Femur (tissue), 1 donor: ENCODE measurements around the gene LHFPL6.

Source experiments
- DNase-seq: peaks from one replicate; pipeline ENCODE4 v3.0.0-alpha.2; 2017

LHFPL6 gene

DNA sequence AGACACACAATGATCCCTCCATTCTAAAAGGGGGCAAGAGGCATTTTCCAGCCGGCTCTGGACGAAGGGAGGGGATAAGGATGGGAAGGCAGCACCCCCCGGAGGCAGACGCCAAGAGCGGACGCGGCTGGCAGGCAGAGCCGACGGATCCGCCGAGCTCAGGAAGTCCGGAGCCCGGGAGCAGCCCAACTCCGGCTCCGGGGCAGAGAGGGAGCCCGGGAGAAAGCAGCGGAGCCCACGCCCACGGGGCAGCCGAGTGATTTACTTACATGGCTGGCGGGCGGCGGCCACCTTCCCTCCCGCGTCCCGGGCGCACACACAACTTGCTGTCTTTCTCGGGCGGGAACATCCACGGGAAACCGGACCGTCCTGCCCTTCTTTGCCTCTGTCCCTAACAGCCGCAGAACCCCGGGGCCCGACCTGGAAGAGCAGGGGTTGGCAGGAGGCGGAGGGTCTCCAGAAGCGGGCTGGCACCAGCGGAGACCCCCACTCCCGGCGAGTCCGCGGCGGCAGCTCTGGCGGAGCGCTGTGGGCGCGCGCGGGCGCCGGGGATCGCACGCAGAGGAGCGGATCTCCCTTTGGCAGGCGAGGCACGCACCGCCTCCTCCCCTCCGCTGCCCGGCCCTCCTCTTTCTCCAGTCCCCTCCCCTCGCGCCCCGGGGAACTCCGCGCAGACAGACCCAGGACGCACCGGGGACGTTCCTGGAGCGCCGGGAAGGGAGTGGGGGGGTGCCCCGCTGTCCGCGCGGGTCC lies at the start of gene LHFPL6:
Gene LHFPL6, minus strand, starts transcription at position 580 of the 753 bp plus-strand sequence.
- peak; percentile 91 for DNase-seq

GRCh38 chr13:39646122-39646521 lies 43.1 kb upstream of the LHFPL6 start:
- DNase-seq: no peak

DNA sequence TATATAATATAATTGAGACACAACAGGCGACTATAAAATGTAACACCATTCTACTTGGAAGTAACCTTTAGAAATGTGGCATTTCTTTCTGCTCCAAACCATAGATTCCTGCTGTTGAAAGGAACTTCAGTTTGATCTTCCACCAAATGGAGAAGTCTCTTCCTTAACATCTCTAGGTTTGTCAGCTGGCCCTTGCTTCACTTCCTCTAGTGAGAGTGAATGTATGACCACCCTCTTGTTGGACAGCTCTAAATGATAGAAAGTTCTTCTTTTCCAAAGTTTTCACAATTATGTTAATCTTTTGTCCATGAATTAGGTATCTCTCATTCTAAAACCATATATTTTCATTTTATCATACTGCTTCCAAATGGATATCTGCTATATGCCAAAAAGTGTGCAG lies 38.7 kb upstream of the LHFPL6 start:
- DNase-seq: no peak

GRCh38 chr13:39637890-39638289 lies 34.9 kb upstream of the LHFPL6 start:
- DNase-seq: no peak

GRCh38 chr13:39635564-39635963 lies 32.6 kb upstream of the LHFPL6 start:
- DNase-seq: no peak

DNA sequence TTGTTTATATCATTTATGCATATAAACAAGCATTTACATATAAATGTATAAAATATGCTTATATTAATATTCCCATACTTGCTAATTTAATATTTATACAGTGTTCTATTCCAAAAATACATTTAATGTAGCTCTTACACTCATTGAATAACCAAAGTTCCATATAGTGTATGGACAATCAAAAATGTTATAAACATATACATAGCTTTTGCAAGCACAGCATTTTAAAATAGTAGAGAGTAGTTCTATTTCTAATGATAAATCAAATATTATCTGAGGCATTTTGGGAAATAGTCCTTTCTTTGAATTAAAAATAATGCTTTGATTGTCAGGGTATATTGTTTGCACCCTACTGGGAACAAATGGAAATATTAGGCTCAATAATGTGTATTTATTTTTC lies 30.0 kb upstream of the LHFPL6 start:
- DNase-seq: no peak

DNA sequence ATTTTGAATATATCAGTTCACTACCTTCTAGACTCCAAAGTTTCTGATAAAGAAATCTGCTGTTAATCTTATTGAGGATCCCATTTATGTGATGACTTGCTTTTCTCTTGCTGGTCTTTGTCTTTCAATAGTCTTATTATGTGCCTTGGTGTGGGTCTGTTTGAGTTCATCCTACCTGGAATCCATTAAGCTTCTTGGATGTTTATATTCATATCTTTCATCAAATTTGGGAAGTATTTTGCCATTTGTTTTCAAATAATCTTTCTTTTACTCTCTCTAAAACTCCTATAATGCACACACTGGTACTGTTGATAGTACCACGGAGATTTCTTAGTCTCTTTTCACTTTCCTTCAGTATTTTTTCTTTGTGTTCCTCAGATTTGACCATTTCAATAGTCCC lies 28.3 kb upstream of the LHFPL6 start:
- DNase-seq: no peak

GRCh38 chr13:39623466-39623865 lies 20.5 kb upstream of the LHFPL6 start:
- DNase-seq: no peak

DNA sequence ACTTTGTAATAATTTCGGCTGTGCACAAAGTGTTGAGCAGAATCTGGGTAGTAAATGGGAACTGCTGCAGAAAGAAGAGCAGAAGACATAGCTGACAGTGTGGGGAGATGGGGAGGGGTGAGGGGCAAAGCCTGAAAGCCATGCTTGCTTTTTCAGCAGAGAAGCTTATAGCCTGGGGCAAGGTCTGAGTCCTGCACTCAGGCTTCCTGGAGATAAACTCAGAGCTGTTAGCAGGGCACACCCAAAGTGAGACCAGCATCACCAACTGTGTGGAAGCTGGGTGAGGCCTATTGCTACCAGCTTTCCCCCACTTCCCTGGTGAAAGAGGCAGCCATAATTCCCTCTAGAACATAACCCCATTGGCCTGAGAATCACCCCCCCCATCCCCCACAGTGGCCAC lies 15.6 kb upstream of the LHFPL6 start:
- no peak for DNase-seq

DNA sequence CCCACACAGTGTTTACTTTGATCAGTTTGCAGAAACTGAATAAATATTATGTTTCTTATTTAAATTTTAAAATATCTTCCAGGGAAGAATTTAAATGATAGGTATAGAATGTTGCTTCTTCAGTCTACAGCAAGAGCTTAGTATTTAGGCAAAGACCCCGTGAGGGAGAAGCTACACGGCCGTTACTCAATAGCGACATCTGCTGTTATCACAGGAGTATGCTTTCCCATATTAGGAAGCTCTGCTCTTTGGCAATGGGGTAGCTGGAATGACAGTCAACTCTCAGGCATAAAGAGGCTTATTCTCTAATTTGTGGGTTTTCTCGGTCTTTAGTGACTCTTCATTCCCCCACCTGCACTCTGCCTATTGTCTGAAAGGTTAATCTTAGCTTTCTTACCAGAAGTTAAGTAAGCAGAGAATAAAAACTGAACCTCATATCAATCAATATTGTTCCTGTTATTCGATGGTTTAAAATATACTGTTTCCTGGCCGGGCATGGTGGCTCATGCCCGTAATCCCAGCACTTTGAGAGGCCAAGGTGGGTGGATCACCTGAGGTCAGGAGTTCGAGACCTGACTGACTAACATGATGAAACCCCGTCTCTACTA lies 13.2 kb upstream of the LHFPL6 start:
- DNase-seq: peak; percentile 67

GRCh38 chr13:39612023-39612637 lies 9.1 kb upstream of the LHFPL6 start:
- peak; percentile 69 for DNase-seq

- DNase-seq: no peak
These were observed 4.9 kb upstream of the LHFPL6 start for GRCh38 chr13:39607876-39608275.

GRCh38 chr13:39605677-39606320 lies 2.8 kb upstream of the LHFPL6 start:
- no peak for DNase-seq

GRCh38 chr13:39604756-39605155 lies 1.8 kb upstream of the LHFPL6 start:
- DNase-seq: no peak

DNA sequence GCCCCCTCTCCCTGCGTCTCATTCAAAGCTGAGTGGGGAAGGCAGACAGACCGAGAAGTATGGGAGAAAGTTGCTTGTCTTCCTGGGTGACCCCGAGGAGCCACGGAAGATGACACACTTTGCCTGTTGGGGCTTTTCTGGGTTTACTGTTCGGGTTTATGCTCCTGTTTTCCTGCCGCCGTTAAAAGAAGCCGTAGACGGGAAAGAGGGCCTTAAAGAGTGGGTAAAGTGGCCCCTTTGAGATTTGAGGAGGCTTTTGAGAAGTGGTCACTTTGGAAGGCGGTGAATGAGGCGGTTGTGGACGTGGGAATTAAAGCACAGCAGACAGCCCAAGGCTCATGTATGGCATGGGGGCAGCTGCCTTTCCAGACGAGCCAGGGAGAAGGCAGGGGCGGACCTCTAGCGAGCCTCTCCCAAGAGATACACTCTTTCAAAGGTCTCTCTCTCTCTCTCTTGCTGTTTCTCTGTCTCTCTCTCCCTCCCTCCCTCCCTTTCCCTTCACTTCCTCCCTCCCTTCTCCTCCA lies 493 bp upstream of the LHFPL6 start:
- DNase-seq: peak; percentile 44

GRCh38 chr13:39602277-39602613 lies 748 bp downstream of the LHFPL6 start:
- no peak for DNase-seq

GRCh38 chr13:39601636-39602035 lies 1.4 kb downstream of the LHFPL6 start:
- DNase-seq: no peak

DNA sequence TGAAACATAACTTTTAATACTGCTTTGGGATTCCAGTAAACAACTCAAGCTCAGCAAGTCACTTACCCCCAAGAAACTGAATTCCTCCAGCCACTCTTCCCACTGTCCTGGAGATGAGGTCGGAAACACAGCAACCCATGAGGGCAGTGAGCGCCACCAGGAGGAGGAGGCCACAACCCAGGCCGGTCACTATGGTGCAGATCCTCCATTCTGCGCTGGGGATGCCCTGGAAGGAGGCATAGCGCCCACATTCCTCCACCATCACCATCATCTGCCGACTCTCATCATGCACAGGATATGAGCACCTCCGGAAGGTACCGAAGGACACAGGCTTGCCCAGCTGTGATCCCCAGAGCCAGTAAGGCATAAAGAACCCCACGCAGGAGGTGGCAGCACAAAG lies 2.2 kb downstream of the LHFPL6 start:
- peak; percentile 26 for DNase-seq

DNA sequence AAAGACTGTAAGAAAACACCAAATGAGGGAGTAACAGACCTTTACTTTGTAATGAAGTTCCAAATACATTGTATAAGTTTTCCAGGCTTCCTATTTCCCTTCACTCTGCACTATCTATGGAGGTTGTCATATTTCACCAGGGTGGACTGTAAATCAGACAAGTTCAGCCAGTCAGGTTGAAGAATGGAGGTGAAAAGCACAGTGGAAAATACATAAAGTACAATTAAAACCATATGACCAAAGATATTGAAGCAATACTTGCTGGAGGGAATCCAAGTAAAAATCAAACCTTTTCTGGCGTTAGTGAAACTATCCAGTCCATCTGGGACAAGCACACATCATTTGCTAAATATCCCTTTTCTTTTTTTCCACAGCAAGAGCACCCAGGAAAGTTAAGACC lies 3.2 kb downstream of the LHFPL6 start:
- no peak for DNase-seq

GRCh38 chr13:39599012-39599411 lies 4.0 kb downstream of the LHFPL6 start:
- DNase-seq: no peak

DNA sequence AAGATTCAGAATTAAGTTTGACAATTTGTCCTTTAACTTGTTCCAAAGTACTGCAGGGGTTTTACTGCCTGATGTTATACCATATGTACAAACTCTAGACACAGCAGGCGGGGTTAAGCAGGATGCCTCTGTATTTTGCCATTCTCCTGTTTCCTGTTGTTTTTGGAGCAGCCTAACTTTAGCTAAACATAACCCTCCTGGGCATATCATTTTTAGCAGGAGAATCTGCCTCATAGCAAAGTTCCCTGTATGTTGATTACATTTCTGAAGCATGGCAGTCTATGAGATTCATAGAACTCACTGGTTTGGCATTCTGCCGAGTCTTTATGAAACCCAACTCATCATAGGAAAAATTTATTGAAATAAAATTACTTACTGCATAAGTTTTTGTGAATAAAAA lies 5.2 kb downstream of the LHFPL6 start:
- DNase-seq: no peak

- DNase-seq: no peak
These were observed 6.3 kb downstream of the LHFPL6 start for GRCh38 chr13:39596685-39597084.

GRCh38 chr13:39596176-39596575 lies 6.8 kb downstream of the LHFPL6 start:
- DNase-seq: no peak
